Measurements from ENCODE around the gene SYCP3. TPM values are rescaled to one million over a fixed set of nuclear protein-coding genes. Genes with fewer than 3 reads are reported as not detected.

SYCP3 gene
- polyA plus RNA-seq, 1 of the 3 experiments (the other 2 are of a cell fraction) = 0.07 TPM

DNA sequence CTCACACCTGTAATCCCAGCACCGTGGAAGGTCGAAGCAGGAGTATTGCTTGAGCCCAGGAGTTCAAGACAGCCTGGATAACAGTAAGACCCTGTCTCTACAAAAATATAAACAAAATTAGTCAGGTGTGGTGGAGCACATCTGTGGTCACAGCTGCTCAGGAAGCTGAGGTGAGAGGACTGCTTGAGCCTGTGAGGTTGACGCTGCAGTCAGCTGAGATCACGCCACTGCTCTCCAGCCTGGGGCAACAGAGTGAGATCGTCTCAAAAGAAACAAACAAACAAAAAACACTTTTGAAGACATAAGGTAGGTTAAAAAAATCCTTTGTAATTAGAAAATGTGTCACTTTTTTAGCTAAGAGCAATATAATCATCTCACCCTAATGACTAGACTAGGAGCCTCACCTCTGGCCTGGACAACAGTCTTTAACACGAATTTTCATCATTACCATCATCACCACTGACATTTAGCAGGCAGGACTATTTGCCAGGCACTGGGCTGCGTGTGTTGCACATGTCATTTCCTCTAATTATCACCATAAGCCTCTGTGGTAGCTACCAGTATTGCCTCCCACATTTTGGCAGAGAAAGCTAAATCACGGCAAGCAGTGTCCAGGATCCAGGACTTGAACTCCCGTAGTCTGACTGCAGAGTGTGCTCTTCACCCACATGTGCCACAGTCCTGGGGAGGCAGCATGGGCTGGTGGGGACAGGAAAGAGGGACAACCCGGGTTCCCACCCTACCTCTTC, 4.6 kb upstream of the SYCP3 start:
- peaks cover 19 to 24% of the 10 kb centered on the region in 2 experiments for H3K36me3 ChIP-seq (replicated peaks in 1 of 2; ENCODE audit: control insufficient read depth in 1 of 2, insufficient read depth in 2 of 2, low read length in 1 of 2)

More for the DNA sequence above, 4.6 kb upstream of the SYCP3 start:
- Histone ChIP-seq H3K4me2 (no peak overlapping the region), H3K4me3 (ENCODE audit: low read depth in 2 of 2, low read length in 1 of 2) (no peak overlapping the region), H3K4me1 (ENCODE audit: control insufficient read depth in 1 of 2, insufficient read depth in 2 of 2, low read depth in 1 of 2, low read length in 1 of 2) (peaks cover 0 to 7% of the 10 kb centered on the region in 2 experiments; a peak in 2 of 4 replicates), H3K9ac (no peak overlapping the region), H2AFZ (ENCODE audit: low read depth) (no peak overlapping the region), H3K9me2 (no peaks in the 10 kb centered on the region), H3K27me3 (ENCODE audit: insufficient read depth) (no peaks in the 10 kb centered on the region), H4K20me1 (ENCODE audit: insufficient read depth) (no peaks in the 10 kb centered on the region), H3K79me2 (ENCODE audit: insufficient read depth) (no peaks in the 10 kb centered on the region), H3K27ac (ENCODE audit: low read depth in 2 of 2, low read length in 1 of 2) (no peak overlapping the region), H3K9me3 (no peaks in the 10 kb centered on the region), H3F3A (replicated peaks; ENCODE audit: insufficient read depth) (no peaks in the 10 kb centered on the region)
- CTCF ChIA-PET = interaction anchor here (0.5 kb wide), 1 partner anchor 320 kb away, joined by 3 read pairs; no protein-coding TSS in a partner anchor
- POLR2A ChIA-PET = no interaction called here
- WGBS (ENCODE audit: low lambda C conversion rate) = 89% methylated on average over 9 of the region's 10 CpGs
- no peak for DNase-seq
- TF ChIP-seq GABPA (IDR thresholded peaks at IDR 0.05; ENCODE audit: low read depth) = no peak
- no peak for TF ChIP-seq EZH2phosphoT487 (IDR thresholded peaks at IDR 0.05; ENCODE audit: borderline replicate concordance, low read depth)
- no peak for TF ChIP-seq NRF1 (IDR thresholded peaks at IDR 0.05; ENCODE audit: low read depth, low read length)
- no peak for TF ChIP-seq TEAD4 (IDR thresholded peaks at IDR 0.05; ENCODE audit: borderline replicate concordance, insufficient read depth)
- TF ChIP-seq, protein P1, sequence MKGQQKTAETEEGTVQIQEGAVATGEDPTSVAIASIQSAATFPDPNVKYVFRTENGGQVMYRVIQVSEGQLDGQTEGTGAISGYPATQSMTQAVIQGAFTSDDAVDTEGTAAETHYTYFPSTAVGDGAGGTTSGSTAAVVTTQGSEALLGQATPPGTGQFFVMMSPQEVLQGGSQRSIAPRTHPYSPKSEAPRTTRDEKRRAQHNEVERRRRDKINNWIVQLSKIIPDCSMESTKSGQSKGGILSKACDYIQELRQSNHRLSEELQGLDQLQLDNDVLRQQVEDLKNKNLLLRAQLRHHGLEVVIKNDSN (IDR thresholded peaks at IDR 0.05; ENCODE audit: borderline replicate concordance, low read depth) = no peak
- TF ChIP-seq, protein P2, sequence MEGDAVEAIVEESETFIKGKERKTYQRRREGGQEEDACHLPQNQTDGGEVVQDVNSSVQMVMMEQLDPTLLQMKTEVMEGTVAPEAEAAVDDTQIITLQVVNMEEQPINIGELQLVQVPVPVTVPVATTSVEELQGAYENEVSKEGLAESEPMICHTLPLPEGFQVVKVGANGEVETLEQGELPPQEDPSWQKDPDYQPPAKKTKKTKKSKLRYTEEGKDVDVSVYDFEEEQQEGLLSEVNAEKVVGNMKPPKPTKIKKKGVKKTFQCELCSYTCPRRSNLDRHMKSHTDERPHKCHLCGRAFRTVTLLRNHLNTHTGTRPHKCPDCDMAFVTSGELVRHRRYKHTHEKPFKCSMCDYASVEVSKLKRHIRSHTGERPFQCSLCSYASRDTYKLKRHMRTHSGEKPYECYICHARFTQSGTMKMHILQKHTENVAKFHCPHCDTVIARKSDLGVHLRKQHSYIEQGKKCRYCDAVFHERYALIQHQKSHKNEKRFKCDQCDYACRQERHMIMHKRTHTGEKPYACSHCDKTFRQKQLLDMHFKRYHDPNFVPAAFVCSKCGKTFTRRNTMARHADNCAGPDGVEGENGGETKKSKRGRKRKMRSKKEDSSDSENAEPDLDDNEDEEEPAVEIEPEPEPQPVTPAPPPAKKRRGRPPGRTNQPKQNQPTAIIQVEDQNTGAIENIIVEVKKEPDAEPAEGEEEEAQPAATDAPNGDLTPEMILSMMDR (IDR thresholded peaks at IDR 0.05) = no peak
- TF ChIP-seq FOXJ3 (CRISPR knock-in tag; IDR thresholded peaks at IDR 0.05) = no peak
- no peak for TF ChIP-seq JUND (IDR thresholded peaks at IDR 0.05)
- TF ChIP-seq, protein P3, sequence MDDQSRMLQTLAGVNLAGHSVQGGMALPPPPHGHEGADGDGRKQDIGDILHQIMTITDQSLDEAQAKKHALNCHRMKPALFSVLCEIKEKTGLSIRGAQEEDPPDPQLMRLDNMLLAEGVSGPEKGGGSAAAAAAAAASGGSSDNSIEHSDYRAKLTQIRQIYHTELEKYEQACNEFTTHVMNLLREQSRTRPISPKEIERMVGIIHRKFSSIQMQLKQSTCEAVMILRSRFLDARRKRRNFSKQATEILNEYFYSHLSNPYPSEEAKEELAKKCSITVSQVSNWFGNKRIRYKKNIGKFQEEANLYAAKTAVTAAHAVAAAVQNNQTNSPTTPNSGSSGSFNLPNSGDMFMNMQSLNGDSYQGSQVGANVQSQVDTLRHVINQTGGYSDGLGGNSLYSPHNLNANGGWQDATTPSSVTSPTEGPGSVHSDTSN (IDR thresholded peaks at IDR 0.05) = no peak
- no peak for TF ChIP-seq GATA2 (CRISPR knock-in tag; IDR thresholded peaks at IDR 0.05)
- no peak for TF ChIP-seq IRF3 (IDR thresholded peaks at IDR 0.05; ENCODE audit: low read depth, low read length)
- no peak for TF ChIP-seq TAF1 (IDR thresholded peaks at IDR 0.05; ENCODE audit: borderline replicate concordance, low read depth, low read length)
- TF ChIP-seq CHD2 (IDR thresholded peaks at IDR 0.05; ENCODE audit: low read length, partially characterized antibody) = no peak
- TF ChIP-seq MXI1 (IDR thresholded peaks at IDR 0.05; ENCODE audit: low read depth, low read length) = no peak
- TF ChIP-seq USF2 (IDR thresholded peaks at IDR 0.05; ENCODE audit: borderline replicate concordance, low read depth, low read length) = no peak
- TF ChIP-seq ZBTB33 (IDR thresholded peaks at IDR 0.05; ENCODE audit: borderline replicate concordance, low read depth) = no peak
- no peak for TF ChIP-seq TCF12 (IDR thresholded peaks at IDR 0.05)
- no peak for TF ChIP-seq NFIC (IDR thresholded peaks at IDR 0.05; ENCODE audit: borderline replicate concordance)
- TF ChIP-seq EP300 (IDR thresholded peaks at IDR 0.05; ENCODE audit: borderline replicate concordance in 1 of 2, low read depth in 1 of 2, low read length in 1 of 2) = no peak
- TF ChIP-seq POLR2AphosphoS5 (IDR thresholded peaks at IDR 0.05; ENCODE audit: low read depth, low read length) = no peak

All from SK-N-SH (cell line).